Measurements from ENCODE around the gene C1GALT1C1. TPM values are rescaled to one million over a fixed set of nuclear protein-coding genes. Genes with fewer than 3 reads are reported as not detected.

The C1GALT1C1 gene
- total RNA-seq, 2 donors from 2014 or later = 7.9 to 15.8 TPM

DNA sequence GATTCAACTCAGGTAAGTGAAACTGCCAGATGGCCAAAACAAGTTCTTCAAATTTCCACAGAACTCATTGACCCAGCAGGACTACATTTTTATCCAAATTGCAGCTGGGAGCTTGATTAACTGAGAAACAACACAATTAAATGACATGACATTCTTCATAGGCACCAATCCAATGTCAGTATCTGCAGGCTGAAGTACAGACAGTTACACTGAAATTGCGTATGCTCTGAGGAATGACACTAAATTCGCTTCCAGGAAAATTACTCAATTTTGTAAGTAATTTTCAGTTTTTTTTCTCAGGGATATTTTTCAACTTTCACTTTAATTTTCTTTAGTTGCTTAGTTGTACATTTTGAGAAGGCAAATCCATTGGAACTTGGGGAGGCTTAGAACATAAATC is 4.5 kb downstream of the C1GALT1C1 start:
- Histone ChIP-seq H3K27me3 (no peaks in the 10 kb centered on the region), H3K27ac (peak overlapping the region in 2 of 4 donors; percentile 6 to 25), H3K9me3 (no peaks in the 10 kb centered on the region), H3K4me3 (no peak overlapping the region), H3K36me3 (replicated peaks in 1 of 2; ENCODE audit: insufficient read depth in 1 of 2, low read depth in 2 of 2) (no peaks in the 10 kb centered on the region), H3K4me1 (peaks cover 11% of the 10 kb centered on the region)
- no peak for DNase-seq
- intact Hi-C loops (cut with DNase I) = no loop called here
- 61 to 83% methylated on average over 2 of the region's 2 CpGs for WGBS, 2 donors
- no peak for ATAC-seq
- no peak for TF ChIP-seq POLR2A (IDR thresholded peaks at IDR 0.05)
- no peak for TF ChIP-seq CTCF (IDR thresholded peaks at IDR 0.05)

GRCh38 chrX:120617996-120618630 is 11.7 kb downstream of the C1GALT1C1 start:
- Histone ChIP-seq H3K36me3 (replicated peaks in 1 of 2; ENCODE audit: insufficient read depth in 1 of 2, low read depth in 2 of 2) (no peaks in the 10 kb centered on the region), H3K4me1 (no peaks in the 10 kb centered on the region), H3K9me3 (no peaks in the 10 kb centered on the region), H3K27ac (no peak overlapping the region), H3K27me3 (no peaks in the 10 kb centered on the region), H3K4me3 (no peak overlapping the region)
- TF ChIP-seq POLR2A (IDR thresholded peaks at IDR 0.05) (no peak), CTCF (IDR thresholded peaks at IDR 0.05) (no peak)
- DNase-seq (no peak), ATAC-seq (no peak)
- intact Hi-C loops (cut with DNase I) = no loop called here
- 78 to 80% methylated on average over 5 of the region's 5 CpGs for WGBS, 2 donors

- H3K9me3 ChIP-seq = no peaks in the 10 kb centered on the region
- intact Hi-C loops (cut with DNase I) = no loop called here
- H3K4me1 ChIP-seq = no peaks in the 10 kb centered on the region
- no peak for DNase-seq
- no peaks in the 10 kb centered on the region for H3K27me3 ChIP-seq
- no peak for ATAC-seq
- TF ChIP-seq CTCF (IDR thresholded peaks at IDR 0.05) (no peak), POLR2A (IDR thresholded peaks at IDR 0.05) (no peak)
- no peak overlapping the region for H3K27ac ChIP-seq
- H3K36me3 ChIP-seq (replicated peaks in 1 of 2; ENCODE audit: insufficient read depth in 1 of 2, low read depth in 2 of 2) = no peaks in the 10 kb centered on the region
- no peak overlapping the region for H3K4me3 ChIP-seq
Observed at GRCh38 chrX:120614816-120615215, 15.0 kb downstream of the C1GALT1C1 start.

GRCh38 chrX:120612086-120612485 is 17.8 kb downstream of the C1GALT1C1 start:
- intact Hi-C loops (cut with DNase I) = no loop called here
- 60 to 81% methylated on average over 1 of the region's 1 CpG for WGBS, 2 donors
- TF ChIP-seq CTCF (IDR thresholded peaks at IDR 0.05) = no peak
- no peak for TF ChIP-seq POLR2A (IDR thresholded peaks at IDR 0.05)
- Histone ChIP-seq H3K27ac (no peak overlapping the region), H3K27me3 (no peaks in the 10 kb centered on the region), H3K36me3 (replicated peaks in 1 of 2; ENCODE audit: insufficient read depth in 1 of 2, low read depth in 2 of 2) (no peaks in the 10 kb centered on the region), H3K4me3 (no peak overlapping the region), H3K4me1 (no peaks in the 10 kb centered on the region), H3K9me3 (no peaks in the 10 kb centered on the region)
- ATAC-seq (no peak), DNase-seq (no peak)

GRCh38 chrX:120604361-120604782 is 25.5 kb downstream of the C1GALT1C1 start:
- ATAC-seq = peak; percentile 79
- Histone ChIP-seq H3K4me3 (peak overlapping the region; percentile 7 to 41), H3K9me3 (no peaks in the 10 kb centered on the region), H3K36me3 (replicated peaks in 1 of 2; ENCODE audit: insufficient read depth in 1 of 2, low read depth in 2 of 2) (no peaks in the 10 kb centered on the region), H3K4me1 (no peaks in the 10 kb centered on the region), H3K27me3 (no peaks in the 10 kb centered on the region), H3K27ac (peak overlapping the region; percentile 70 to 95 (median 88))
- peak; percentile 41 to 67 (median 50) for DNase-seq
- TF ChIP-seq CTCF (IDR thresholded peaks at IDR 0.05) = no peak
- TF ChIP-seq POLR2A (IDR thresholded peaks at IDR 0.05) = peak in 1 of 3 donors; percentile 57
- intact Hi-C loops (cut with DNase I) = no loop called here
- 0% methylated on average over 5 of the region's 5 CpGs for WGBS, 2 donors

Data from body of pancreas (tissue), 4 donors.